HL-60 (cell line): ENCODE data around the gene DOCK2.

ENCODE experiments used
- DNase-seq, 2 experiments: peaks; one replicate each; pipeline ENCODE4 v3.0.0-alpha.2; 2010 to 2020; ENCODE audit warnings: low read depth in 1 of 2, low spot score in 1 of 2
- H3K27ac ChIP-seq: fragments of 250-450 bp; sonication (Bioruptor Pico); replicated peaks from 2 replicates; pipeline ENCODE4 v1.5.1; 2020; ENCODE audit warnings: mild to moderate bottlenecking, moderate library complexity
- H3K27me3 ChIP-seq: fragments of 250-450 bp; sonication (Bioruptor Pico); 2 replicates; pipeline ENCODE4 v1.5.1; 2021; ENCODE audit warnings: mild to moderate bottlenecking, moderate library complexity; ENCODE audit not compliant: insufficient read depth, poor library complexity, severe bottlenecking
- H3K4me3 ChIP-seq: replicated peaks from 2 replicates; pipeline ENCODE4 v1.5.1; 2011; ENCODE audit warnings: mild to moderate bottlenecking, control low read depth, low read length; ENCODE audit not compliant: insufficient read depth
- CTCF ChIP-seq: IDR thresholded peaks from one replicate; pipeline ENCODE4 v1.5.1; 2011; ENCODE audit warnings: low read length, control low read depth, inconsistent platforms; ENCODE audit not compliant: insufficient read depth
- GABPA ChIP-seq: IDR thresholded peaks from 2 replicates; pipeline ENCODE4 v1.6.1; 2012; ENCODE audit warnings: low read depth
- POLR2AphosphoS5 ChIP-seq: IDR thresholded peaks from 2 replicates; pipeline ENCODE4 v1.6.1; 2012; ENCODE audit warnings: low read depth
- REST ChIP-seq: IDR thresholded peaks from 2 replicates; pipeline ENCODE4 v1.6.1; 2012; ENCODE audit warnings: low read depth; ENCODE audit not compliant: insufficient replicate concordance
- SPI1 ChIP-seq: IDR thresholded peaks from 2 replicates; pipeline ENCODE4 v1.6.1; 2012; ENCODE audit warnings: low read depth, mild to moderate bottlenecking, borderline replicate concordance

DOCK2 gene

DNA sequence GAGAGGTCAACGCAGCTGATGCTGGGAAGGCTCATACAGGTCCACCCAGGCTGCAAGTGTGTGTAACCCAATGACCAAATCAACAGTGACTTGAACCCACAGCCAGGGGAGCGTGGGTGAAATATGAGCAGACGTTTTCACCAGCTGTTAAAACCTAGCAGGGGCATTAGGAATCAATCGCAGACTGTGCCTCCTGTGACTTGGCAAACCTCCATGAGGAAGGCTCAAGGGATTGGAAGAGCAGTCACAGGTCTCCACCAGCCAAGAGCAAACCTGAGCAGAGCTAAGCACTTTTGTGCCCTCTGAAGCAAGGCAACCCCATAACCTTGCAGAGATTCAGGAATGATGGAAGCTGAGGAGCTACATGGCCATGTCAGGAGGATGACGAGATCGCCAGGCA lies 317.7 kb downstream of the DOCK2 start:
- DNase-seq, result no peak
- no peak for TF ChIP-seq POLR2AphosphoS5
- Histone ChIP-seq H3K4me3 (no peak overlapping the region), H3K27me3 (no peaks in the 10 kb centered on the region), H3K27ac (no peak overlapping the region)

- no peak overlapping the region for H3K27ac ChIP-seq
- no peak for DNase-seq
- no peaks in the 10 kb centered on the region for H3K27me3 ChIP-seq
- no peak overlapping the region for H3K4me3 ChIP-seq
- TF ChIP-seq GABPA, result no peak
- no peak for TF ChIP-seq SPI1
- TF ChIP-seq POLR2AphosphoS5, result no peak
- TF ChIP-seq REST, result no peak
- no peak for TF ChIP-seq CTCF
Measured at GRCh38 chr5:169956126-169956525, 319.1 kb downstream of the DOCK2 start.

DNA sequence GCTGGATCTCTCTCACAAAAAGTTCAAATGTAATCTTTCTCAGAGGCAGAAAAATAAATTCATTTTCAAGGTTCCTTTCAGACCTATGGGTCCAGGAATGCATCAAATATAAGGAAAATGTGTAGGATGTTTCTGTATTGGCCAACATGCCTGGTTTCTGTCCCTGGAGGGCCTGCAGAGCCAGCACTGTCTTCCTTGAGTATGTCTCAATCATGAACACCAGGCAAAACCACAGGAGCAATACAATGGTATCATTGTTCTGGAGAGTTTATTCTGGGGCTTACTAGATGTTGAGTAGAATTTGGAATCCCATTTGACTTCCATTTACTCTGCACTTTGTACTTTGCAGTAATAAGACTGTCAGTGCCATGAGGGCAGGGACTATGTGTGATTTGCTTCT lies 319.7 kb downstream of the DOCK2 start:
- DNase-seq, result no peak
- no peak for TF ChIP-seq POLR2AphosphoS5
- TF ChIP-seq CTCF, result no peak
- no peak for TF ChIP-seq REST
- TF ChIP-seq SPI1, result no peak
- no peak for TF ChIP-seq GABPA
- Histone ChIP-seq H3K27ac (no peak overlapping the region), H3K27me3 (no peaks in the 10 kb centered on the region), H3K4me3 (no peak overlapping the region)

- Histone ChIP-seq H3K27ac (no peak overlapping the region), H3K4me3 (no peak overlapping the region), H3K27me3 (no peaks in the 10 kb centered on the region)
- no peak for TF ChIP-seq SPI1
- TF ChIP-seq POLR2AphosphoS5, result no peak
- no peak for TF ChIP-seq REST
- no peak for TF ChIP-seq CTCF
- no peak for TF ChIP-seq GABPA
- DNase-seq, result no peak
Measured at GRCh38 chr5:169958278-169958677, 321.2 kb downstream of the DOCK2 start.
